Endothelial cell of umbilical vein (primary cell): ENCODE results near the gene C10orf143. TPM values are rescaled to one million over a fixed set of nuclear protein-coding genes. Genes with fewer than 3 reads are reported as not detected.
"Not testable (repeated sequence)": the region's sequence is repeated elsewhere in the genome, so short reads cannot be mapped to it uniquely, and the experiment has no call there.

Experiments
- BruUV-seq: library from RNA; stranded (reverse); fragments of 400-500 nt; replicated peaks from 2 replicates; lab custom pipeline; 2021; lab: Mats Ljungman, UMichigan
- CTCF ChIA-PET: fragments of 300-600, 350-600 bp; sonication (Branson Sonifier 250); formaldehyde crosslinking; loops from one replicate; lab custom pipeline; 2021; ENCODE audit warnings: antibody characterized with exemption, inconsistent platforms; lab: Charles Lee
- POLR2A ChIA-PET: fragments of 300-600, 350-600 bp; sonication (Branson Sonifier 250); formaldehyde crosslinking; loops from one replicate; lab custom pipeline; 2021; ENCODE audit warnings: antibody characterized with exemption, inconsistent platforms; lab: Charles Lee
- DNase-seq: peaks from one replicate; pipeline ENCODE4 v3.0.0-alpha.2; 2011; ENCODE audit warnings: low read depth, low spot score
- FAIRE-seq: peaks from 2 replicates; lab custom pipeline; 2011; peaks lifted over from hg19 to GRCh38; lab: Jason Lieb, UNC
- H2AFZ ChIP-seq: 2 replicates; pipeline ENCODE4 v1.6.0; 2012; ENCODE audit warnings: low read depth, low read length, control low read depth, inconsistent platforms
- H3K27ac ChIP-seq: 2 replicates; pipeline ENCODE4 v1.5.1; 2011; ENCODE audit warnings: low read depth, mild to moderate bottlenecking, control low read depth, low read length, moderate library complexity; ENCODE audit not compliant: insufficient read depth
- H3K27me3 ChIP-seq, 2 experiments: 2 replicates each; pipeline versions ENCODE4 v1.6.0 to v1.6.1; 2011; ENCODE audit warnings: low read length in 2 of 2, mixed read lengths in 1 of 2; ENCODE audit not compliant: control insufficient read depth in 2 of 2, insufficient read depth in 2 of 2
- H3K36me3 ChIP-seq, 2 experiments: 2 replicates in 1 of 2; 3 replicates in 1 of 2; pipeline ENCODE4 v1.5.1; 2011; ENCODE audit warnings: low read length in 2 of 2, mild to moderate bottlenecking in 1 of 2, moderate library complexity in 1 of 2; ENCODE audit not compliant: control insufficient read depth in 2 of 2, insufficient read depth in 2 of 2; ENCODE audit errors: extremely low read depth in 1 of 2
- H3K4me1 ChIP-seq: 3 replicates; pipeline ENCODE4 v1.5.1; 2011; ENCODE audit warnings: mild to moderate bottlenecking, low read length; ENCODE audit not compliant: control insufficient read depth, insufficient read depth; ENCODE audit errors: extremely low read depth
- H3K4me2 ChIP-seq: 2 replicates; pipeline ENCODE4 v1.6.1; 2011; ENCODE audit warnings: low read length, control low read depth, mixed read lengths; ENCODE audit not compliant: insufficient read depth
- H3K4me3 ChIP-seq, 3 experiments: fragments of 200-600 bp in 1 of 3; sonication (generic), shearing (Covaris generic) in 1 of 3; replicated peaks in 1 of 3; 2 replicates each; pipeline ENCODE4 v1.5.1; 2011 to 2016; ENCODE audit warnings: control low read depth in 3 of 3, low read length in 3 of 3, mild to moderate bottlenecking in 2 of 3, inconsistent platforms in 1 of 3, low read depth in 1 of 3, moderate library complexity in 1 of 3; ENCODE audit not compliant: insufficient read depth in 1 of 3
- H3K79me2 ChIP-seq: 2 replicates; pipeline ENCODE4 v1.6.0; 2012; ENCODE audit warnings: low read length, inconsistent platforms; ENCODE audit not compliant: control insufficient read depth, insufficient read depth
- H3K9ac ChIP-seq: replicated peaks from 2 replicates; pipeline ENCODE3; 2011; ENCODE audit warnings: low read length, control low read depth; ENCODE audit not compliant: insufficient read depth; ENCODE audit errors: extremely low read depth
- H3K9me1 ChIP-seq: replicated peaks from 3 replicates; pipeline ENCODE4 v1.6.0; 2011; ENCODE audit warnings: mild to moderate bottlenecking, low read length; ENCODE audit not compliant: control insufficient read depth, insufficient read depth; ENCODE audit errors: extremely low read depth
- H3K9me3 ChIP-seq: replicated peaks from 2 replicates; pipeline ENCODE4 v1.5.1; 2012; ENCODE audit warnings: low read length, inconsistent platforms; ENCODE audit not compliant: control insufficient read depth, insufficient read depth
- H4K20me1 ChIP-seq: replicated peaks from 2 replicates; pipeline ENCODE3; 2011; ENCODE audit warnings: mild to moderate bottlenecking, low read length; ENCODE audit not compliant: control insufficient read depth, insufficient read depth; ENCODE audit errors: extremely low read depth
- EZH2 ChIP-seq: IDR thresholded peaks from 2 replicates; pipeline ENCODE4 v1.6.1; 2012; ENCODE audit warnings: borderline replicate concordance, low read depth, mild to moderate bottlenecking, moderate library complexity, low read length, inconsistent platforms; ENCODE audit not compliant: severe bottlenecking
- MYC ChIP-seq: IDR thresholded peaks from one replicate; pipeline ENCODE4 v1.6.1; 2011; ENCODE audit warnings: mild to moderate bottlenecking, low read depth, low read length
- POLR2A ChIP-seq: IDR thresholded peaks from 2 replicates; pipeline ENCODE4 v1.6.1; 2012; ENCODE audit warnings: low read depth, mild to moderate bottlenecking, control low read depth, low read length
- POLR2AphosphoS5 ChIP-seq: IDR thresholded peaks from 2 replicates; pipeline ENCODE4 v1.6.1; 2012; ENCODE audit warnings: low read depth, mild to moderate bottlenecking, control low read depth, low read length, moderate library complexity; ENCODE audit not compliant: insufficient read depth
- dilution Hi-C: fragments of 300-500 bp; cut with MboI; formaldehyde crosslinking; loops from one replicate; pipeline ENCODE4 v1.15.0; 2019; ENCODE audit warnings: low sequenced_read_pairs; ENCODE audit not compliant: extremely low pct_ligation_motif_present
- intact Hi-C: fragments of 100-400 bp; cut with micrococcal nuclease; formaldehyde crosslinking; loops from one replicate; pipeline ENCODE4 v1.10.0; 2022
- polyA plus RNA-seq, 4 experiments: library from polyadenylated mRNA; depleted of rRNA in 3 of 4; stranded (reverse) in 3 of 4; unstranded in 1 of 4; fragments of >200 nt; gene quantifications; 2 replicates each; pipeline versions ENCODE4 v1.2.1 to v1.2.3, GENCODE V29; 2011 to 2012; ENCODE audit warnings: missing spikeins in 1 of 4
- total RNA-seq: library from RNA; stranded (reverse); gene quantifications from 2 replicates; pipeline ENCODE4 v1.2.3, GENCODE V29; 2021

C10orf143 gene
- total and polyA plus RNA-seq, 2 donors (not counting 3 experiments of a cell fraction or from before 2014, with no cell fraction given), result 0.26 to 0.44 TPM

DNA sequence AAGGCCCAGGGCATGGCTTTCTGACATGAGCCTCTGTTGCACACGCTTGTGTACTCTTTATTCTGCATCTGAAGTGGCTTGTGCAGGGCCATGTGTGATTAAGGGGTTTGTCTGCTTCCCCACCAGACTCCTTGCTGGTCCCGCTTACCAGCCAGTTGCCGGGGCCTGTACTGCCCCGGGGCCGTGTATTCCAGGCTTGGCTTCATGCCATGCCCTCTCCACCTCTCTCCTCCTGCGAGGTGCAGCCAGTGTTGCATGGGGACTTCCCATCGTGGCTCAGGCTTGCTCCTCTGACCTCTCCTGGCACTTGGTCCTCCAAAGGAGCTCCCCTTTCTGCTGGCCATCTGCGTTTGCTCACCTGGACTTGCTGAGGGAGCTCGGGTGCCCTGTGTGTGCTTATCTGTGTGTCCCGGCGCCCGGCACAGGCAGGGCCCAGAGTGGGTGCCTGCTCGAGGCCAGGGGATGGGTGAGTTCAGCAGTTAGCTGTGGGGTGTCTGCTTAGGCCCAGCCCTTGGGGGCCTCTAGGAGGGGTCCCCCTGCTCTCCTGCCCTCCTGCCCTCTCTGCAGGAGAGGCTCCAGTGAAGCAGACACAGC lies 11.0 kb upstream of the C10orf143 start:
- H3K79me2 ChIP-seq, result no peaks in the 10 kb centered on the region
- H3K4me3 ChIP-seq, result no peak overlapping the region
- H3K36me3 ChIP-seq, result no peaks in the 10 kb centered on the region
- POLR2A ChIA-PET, result no interaction called here
- BruUV-seq, result no TSS peak
- dilution Hi-C loops (no loop called here), intact Hi-C loops (no loop called here)
- H3K4me1 ChIP-seq, result no peaks in the 10 kb centered on the region
- H3K9ac ChIP-seq, result no peak overlapping the region
- no peak overlapping the region for H3K4me2 ChIP-seq
- DNase-seq (no peak), FAIRE-seq (no peak)
- H3K27me3 ChIP-seq, result peaks cover 0 to 3% of the 10 kb centered on the region in 2 experiments
- no peak overlapping the region for H3K27ac ChIP-seq
- CTCF ChIA-PET, result interaction anchor here (1.6 kb wide), 1 partner anchor 11 kb away, joined by 6 read pairs; the partner anchor contains the start of gene C10orf143
- H3K9me1 ChIP-seq, result no peaks in the 10 kb centered on the region
- H4K20me1 ChIP-seq, result no peaks in the 10 kb centered on the region
- H3K9me3 ChIP-seq, result no peaks in the 10 kb centered on the region
- no peak for TF ChIP-seq POLR2A
- no peak for TF ChIP-seq EZH2
- TF ChIP-seq POLR2AphosphoS5, result no peak
- TF ChIP-seq MYC, result no peak
- H2AFZ ChIP-seq, result no peak overlapping the region

DNA sequence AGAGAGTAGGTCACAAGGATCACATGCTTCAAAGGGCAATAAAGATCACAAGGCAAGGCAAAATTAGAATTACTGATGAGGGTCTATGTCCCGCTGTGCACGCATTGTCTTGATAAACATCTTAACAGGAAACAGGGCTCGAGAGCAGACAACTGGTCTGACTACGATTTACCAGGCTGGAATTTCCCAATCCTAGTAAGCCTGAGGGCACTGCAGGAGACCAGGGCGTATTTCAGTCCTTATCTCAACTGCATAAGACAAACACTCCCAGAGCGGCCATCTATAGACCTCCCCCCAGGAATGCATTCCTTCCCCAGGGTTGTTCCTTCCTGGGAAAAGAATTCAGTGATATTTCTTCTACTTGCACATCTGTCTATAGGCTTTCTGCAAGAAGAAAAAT lies 6.9 kb upstream of the C10orf143 start:
- H3K27ac ChIP-seq, H3K9me3 ChIP-seq, intact Hi-C loops, H4K20me1 ChIP-seq, H2AFZ ChIP-seq, H3K27me3 ChIP-seq, H3K4me2 ChIP-seq, H3K9me1 ChIP-seq, H3K79me2 ChIP-seq, dilution Hi-C loops, POLR2A ChIA-PET, H3K9ac ChIP-seq, DNase-seq, FAIRE-seq, H3K4me3 ChIP-seq, H3K4me1 ChIP-seq, H3K36me3 ChIP-seq, BruUV-seq: not testable (repeated sequence)
- CTCF ChIA-PET, result interaction anchor here (0.8 kb wide), 1 partner anchor 8 kb away, joined by 3 read pairs; no protein-coding TSS in a partner anchor

DNA sequence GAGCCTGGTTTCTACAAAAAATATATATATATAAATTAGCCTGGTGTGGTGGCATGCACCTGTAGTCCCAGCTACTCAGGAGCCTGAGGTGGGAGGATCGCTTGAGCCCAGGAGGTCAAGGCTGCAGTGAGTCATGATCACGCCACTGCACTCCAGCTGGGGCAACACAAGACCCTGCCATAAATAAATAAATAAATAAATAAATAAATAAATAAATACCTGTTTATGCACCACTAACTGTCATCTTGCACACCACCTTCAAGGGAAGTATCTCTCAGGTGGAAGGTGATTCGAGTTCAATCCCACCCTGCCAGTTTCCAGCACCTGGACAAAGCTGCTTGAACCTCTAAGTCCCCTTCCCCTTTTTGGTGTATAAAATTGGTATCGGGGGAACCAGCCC lies 6.3 kb upstream of the C10orf143 start:
- dilution Hi-C loops, CTCF ChIA-PET, DNase-seq, H3K27ac ChIP-seq, H3K9ac ChIP-seq, H3K27me3 ChIP-seq, H4K20me1 ChIP-seq, H3K36me3 ChIP-seq, intact Hi-C loops, H3K4me1 ChIP-seq, H2AFZ ChIP-seq, H3K4me2 ChIP-seq, FAIRE-seq, BruUV-seq, H3K9me1 ChIP-seq, H3K9me3 ChIP-seq, H3K4me3 ChIP-seq, POLR2A ChIA-PET, H3K79me2 ChIP-seq: not testable (repeated sequence)
